Mesenchymal stem cell (in vitro differentiated cells and primary cell): Measurements from ENCODE around the gene TPGS1.

Source experiments
- DNase-seq: peaks from one replicate; pipeline ENCODE4 v3.0.0-alpha.2; 2013
- H2AFZ ChIP-seq: one replicate; pipeline ENCODE4 v1.6.1; 2013; ENCODE audit warnings: low read depth, mild to moderate bottlenecking, control low read depth, inconsistent platforms, low read length, moderate library complexity
- H2AK5ac ChIP-seq: 2 replicates; pipeline ENCODE4 v1.6.1; 2013; ENCODE audit warnings: low read length, moderate library complexity, mild to moderate bottlenecking, inconsistent platforms; ENCODE audit not compliant: severe bottlenecking
- H2BK120ac ChIP-seq: one replicate; pipeline ENCODE4 v1.6.1; 2013; ENCODE audit warnings: low read depth, mild to moderate bottlenecking, inconsistent platforms, low read length, moderate library complexity
- H2BK12ac ChIP-seq, 2 experiments: one replicate each; pipeline ENCODE4 v1.6.1; 2013; ENCODE audit warnings: inconsistent platforms in 2 of 2, low read length in 2 of 2, mild to moderate bottlenecking in 2 of 2, moderate library complexity in 2 of 2, control low read depth in 1 of 2
- H2BK15ac ChIP-seq: one replicate; pipeline ENCODE4 v1.6.1; 2013; ENCODE audit warnings: mild to moderate bottlenecking, low read depth, inconsistent platforms; ENCODE audit not compliant: poor library complexity, severe bottlenecking
- H2BK5ac ChIP-seq: 2 replicates; pipeline ENCODE4 v1.6.1; 2013; ENCODE audit warnings: low read depth, mild to moderate bottlenecking, low read length, control low read depth, inconsistent platforms; ENCODE audit not compliant: poor library complexity, severe bottlenecking
- H3K14ac ChIP-seq, 2 experiments: one replicate each; pipeline ENCODE4 v1.6.1; 2013; ENCODE audit warnings: inconsistent platforms in 2 of 2, low read length in 2 of 2, control low read depth in 1 of 2, mild to moderate bottlenecking in 1 of 2, moderate library complexity in 1 of 2
- H3K18ac ChIP-seq, 2 experiments: one replicate each; pipeline ENCODE4 v1.6.1; 2013; ENCODE audit warnings: inconsistent platforms in 2 of 2, low read length in 2 of 2, control low read depth in 1 of 2, low read depth in 1 of 2, mild to moderate bottlenecking in 1 of 2
- H3K23ac ChIP-seq, 2 experiments: one replicate each; pipeline ENCODE4 v1.6.1; 2013; ENCODE audit warnings: inconsistent platforms in 2 of 2, low read length in 2 of 2, mild to moderate bottlenecking in 2 of 2, moderate library complexity in 2 of 2, control low read depth in 1 of 2
- H3K27ac ChIP-seq: 2 replicates; pipeline ENCODE4 v1.5.1; 2013; ENCODE audit warnings: mild to moderate bottlenecking, moderate library complexity, low read length, control low read depth, inconsistent platforms; ENCODE audit not compliant: poor library complexity, severe bottlenecking
- H3K27me3 ChIP-seq, 2 experiments: 2 replicates each; pipeline versions ENCODE4 v1.6.1 to v1.7.0; 2013; ENCODE audit warnings: low read length in 2 of 2, mild to moderate bottlenecking in 2 of 2, moderate library complexity in 2 of 2, control low read depth in 1 of 2, inconsistent platforms in 1 of 2; ENCODE audit not compliant: control insufficient read depth in 1 of 2, insufficient read depth in 1 of 2
- H3K36me3 ChIP-seq, 2 experiments: 2 replicates each; pipeline versions ENCODE4 v1.6.1 to v1.7.0; 2013; ENCODE audit warnings: low read length in 2 of 2, control low read depth in 1 of 2, inconsistent platforms in 1 of 2, low read depth in 1 of 2, mild to moderate bottlenecking in 1 of 2; ENCODE audit not compliant: insufficient read depth in 2 of 2, control insufficient read depth in 1 of 2
- H3K4ac ChIP-seq, 2 experiments: one replicate each; pipeline ENCODE4 v1.6.1; 2013; ENCODE audit warnings: inconsistent platforms in 2 of 2, low read length in 2 of 2, mild to moderate bottlenecking in 2 of 2, moderate library complexity in 2 of 2, control low read depth in 1 of 2, low read depth in 1 of 2
- H3K4me1 ChIP-seq: 2 replicates; pipeline ENCODE4 v1.6.1; 2013; ENCODE audit warnings: low read depth, low read length, control low read depth; ENCODE audit not compliant: control insufficient read depth, insufficient read depth
- H3K4me2 ChIP-seq: 2 replicates; pipeline ENCODE4 v1.6.1; 2013; ENCODE audit warnings: low read length, mild to moderate bottlenecking, inconsistent platforms; ENCODE audit not compliant: poor library complexity, severe bottlenecking
- H3K4me3 ChIP-seq, 2 experiments: 2 replicates each; pipeline versions ENCODE4 v1.5.1 to v1.7.0; 2013; ENCODE audit warnings: low read length in 2 of 2, mild to moderate bottlenecking in 2 of 2, control low read depth in 1 of 2, low read depth in 1 of 2; ENCODE audit not compliant: insufficient read depth in 1 of 2
- H3K79me1 ChIP-seq: replicated peaks from 2 replicates; pipeline ENCODE4 v1.6.1; 2013; ENCODE audit warnings: mild to moderate bottlenecking, control low read depth, low read length, inconsistent platforms; ENCODE audit not compliant: poor library complexity, severe bottlenecking
- H3K9ac ChIP-seq: 2 replicates; pipeline ENCODE4 v1.7.0; 2013; ENCODE audit warnings: mild to moderate bottlenecking, low read length, moderate library complexity
- H3K9me3 ChIP-seq: 2 replicates; pipeline ENCODE4 v1.7.0; 2013; ENCODE audit warnings: mild to moderate bottlenecking, low read length; ENCODE audit not compliant: control insufficient read depth
- H4K8ac ChIP-seq: one replicate; pipeline ENCODE4 v1.6.1; 2013; ENCODE audit warnings: inconsistent platforms, mild to moderate bottlenecking, low read length, moderate library complexity
- H4K91ac ChIP-seq: one replicate; pipeline ENCODE4 v1.6.1; 2013; ENCODE audit warnings: mild to moderate bottlenecking, low read length, inconsistent platforms
- WGBS: methylation state at CpG from one replicate; pipeline ENCODE4 v1.1.7; 2013; ENCODE audit warnings: mixed read lengths; 5-methylcytosine and 5-hydroxymethylcytosine counted together

The TPGS1 gene

DNA sequence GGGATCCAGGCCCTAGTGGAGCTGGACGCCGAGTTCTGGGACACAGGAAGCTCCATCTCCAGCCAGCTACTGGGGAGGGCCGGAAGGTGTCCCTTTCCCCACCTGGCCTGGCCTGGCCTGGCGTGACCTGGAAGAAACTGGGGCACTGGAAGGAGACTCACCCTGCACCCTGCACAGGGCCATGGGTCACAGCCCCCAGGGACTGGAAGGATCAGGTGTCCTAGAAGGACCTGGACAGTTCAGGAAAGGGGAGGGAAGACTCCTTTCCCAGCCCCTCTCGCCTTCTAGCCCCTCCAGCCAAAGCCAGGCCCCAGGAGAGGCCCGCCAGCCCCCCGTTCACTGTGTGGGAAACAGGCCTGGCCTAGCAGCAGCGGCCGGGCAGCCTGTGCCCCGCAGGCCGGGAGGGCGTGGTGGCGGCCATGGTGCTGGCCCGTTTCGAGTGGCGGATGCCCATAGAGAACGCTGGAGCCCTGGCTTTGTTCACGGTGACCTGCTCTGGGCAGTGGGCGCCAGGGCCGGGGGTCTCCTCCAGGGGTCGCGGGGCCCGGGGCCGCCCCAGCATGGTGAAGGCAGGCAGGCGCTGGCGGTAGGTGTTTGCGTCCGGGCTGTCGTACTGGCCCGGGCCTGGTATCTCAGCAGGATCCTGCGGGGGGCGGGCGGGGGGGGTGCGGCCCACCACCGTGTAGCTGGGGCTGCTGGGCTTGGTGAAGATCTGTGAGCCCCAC lies 43.7 kb upstream of the TPGS1 start:
- H3K23ac ChIP-seq: no peak overlapping the region
- H2AK5ac ChIP-seq: no peak overlapping the region
- no peak overlapping the region for H3K14ac ChIP-seq
- no peak overlapping the region for H3K4me3 ChIP-seq
- no peak overlapping the region for H4K91ac ChIP-seq
- no peak overlapping the region for H3K27ac ChIP-seq
- no peak overlapping the region for H2BK12ac ChIP-seq
- no peaks in the 10 kb centered on the region for H3K36me3 ChIP-seq
- 91% methylated on average over 34 of the region's 35 CpGs for WGBS
- H3K18ac ChIP-seq: no peak overlapping the region
- H3K9ac ChIP-seq: no peak overlapping the region
- no peak overlapping the region for H4K8ac ChIP-seq
- H3K4me1 ChIP-seq: peaks cover 24% of the 10 kb centered on the region
- no peaks in the 10 kb centered on the region for H3K9me3 ChIP-seq
- no peak overlapping the region for H2BK120ac ChIP-seq
- H2BK15ac ChIP-seq: no peak overlapping the region
- no peaks in the 10 kb centered on the region for H3K79me1 ChIP-seq
- H2BK5ac ChIP-seq: no peak overlapping the region
- no peak overlapping the region for H3K4ac ChIP-seq
- H2AFZ ChIP-seq: no peak overlapping the region
- no peak for DNase-seq
- H3K27me3 ChIP-seq: peaks cover 8 to 22% of the 10 kb centered on the region in 2 experiments
- no peak overlapping the region for H3K4me2 ChIP-seq

DNA sequence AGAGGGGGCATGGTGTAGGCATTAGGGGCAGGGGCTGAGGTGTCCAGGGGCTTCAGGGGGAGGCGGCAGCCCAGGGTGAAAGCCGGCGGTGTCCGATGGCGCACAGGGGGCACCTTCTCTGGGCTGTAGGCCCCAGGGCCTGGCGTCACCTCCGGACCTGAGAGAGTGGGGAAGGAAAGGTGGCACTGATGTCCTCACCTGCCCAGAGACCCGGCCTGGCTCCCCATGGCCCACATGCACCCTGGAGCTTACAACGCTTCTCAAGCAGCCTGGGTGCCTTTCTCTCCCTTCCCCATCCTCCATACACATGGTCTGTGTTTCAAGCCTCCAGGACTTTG lies 43.1 kb upstream of the TPGS1 start:
- no peaks in the 10 kb centered on the region for H3K79me1 ChIP-seq
- H2BK5ac ChIP-seq: no peak overlapping the region
- no peak overlapping the region for H3K18ac ChIP-seq
- no peak overlapping the region for H2AK5ac ChIP-seq
- H3K27ac ChIP-seq: no peak overlapping the region
- H3K4me2 ChIP-seq: no peak overlapping the region
- no peak overlapping the region for H2BK15ac ChIP-seq
- no peak overlapping the region for H4K91ac ChIP-seq
- H3K9ac ChIP-seq: no peak overlapping the region
- no peak overlapping the region for H3K14ac ChIP-seq
- H2BK12ac ChIP-seq: no peak overlapping the region
- no peak overlapping the region for H4K8ac ChIP-seq
- H2AFZ ChIP-seq: no peak overlapping the region
- H3K4me1 ChIP-seq: peaks cover 24% of the 10 kb centered on the region
- no peak for DNase-seq
- 98% methylated on average over 9 of the region's 9 CpGs for WGBS
- no peaks in the 10 kb centered on the region for H3K9me3 ChIP-seq
- no peak overlapping the region for H3K23ac ChIP-seq
- no peaks in the 10 kb centered on the region for H3K36me3 ChIP-seq
- H3K4me3 ChIP-seq: no peak overlapping the region
- H2BK120ac ChIP-seq: no peak overlapping the region
- H3K4ac ChIP-seq: no peak overlapping the region
- peaks cover 8 to 22% of the 10 kb centered on the region in 2 experiments for H3K27me3 ChIP-seq

DNA sequence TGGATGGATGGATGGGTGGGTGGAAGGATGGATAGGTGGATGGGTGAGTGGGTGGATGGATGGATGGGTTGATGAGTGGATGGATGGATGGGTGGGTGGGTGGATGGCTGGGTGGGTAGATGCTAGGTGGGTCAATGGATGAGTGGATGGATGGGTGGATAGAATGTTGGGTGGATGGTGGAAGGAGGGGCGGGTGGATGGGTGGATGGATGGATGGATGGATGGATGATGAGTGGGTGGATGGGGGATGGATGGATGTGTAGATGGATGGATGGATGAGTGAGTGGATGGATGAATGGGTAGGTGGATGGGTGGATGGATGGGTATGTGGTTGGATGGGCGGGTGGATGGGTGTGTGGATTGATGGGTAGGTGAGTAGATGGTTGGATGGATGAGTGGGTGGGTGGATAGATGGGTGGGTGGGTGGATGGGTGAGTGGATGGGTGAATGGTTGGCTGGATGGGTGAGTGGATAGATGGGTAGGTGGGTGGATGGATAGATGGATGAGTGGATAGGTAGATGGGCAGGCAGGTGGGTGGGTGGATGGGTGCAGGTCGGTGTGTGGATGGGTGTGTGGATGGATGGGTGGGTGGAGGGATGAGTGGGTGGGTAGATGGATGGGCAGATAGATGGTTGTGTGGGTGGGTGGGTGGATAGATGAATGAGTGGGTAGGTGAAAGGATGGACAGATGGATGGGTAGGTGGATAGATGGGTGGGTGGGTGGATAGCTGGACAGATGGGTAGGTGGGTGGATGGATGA lies 42.1 kb upstream of the TPGS1 start:
- Histone ChIP-seq H3K9ac (no peak overlapping the region), H3K27ac (no peak overlapping the region), H3K18ac (no peak overlapping the region), H3K23ac (no peak overlapping the region), H3K27me3 (peaks cover 8 to 14% of the 10 kb centered on the region in 2 experiments), H3K4me3 (no peak overlapping the region), H2BK15ac (no peak overlapping the region), H3K4me1 (peaks cover 20% of the 10 kb centered on the region), H2AK5ac (no peak overlapping the region), H4K91ac (no peak overlapping the region), H3K4me2 (no peak overlapping the region), H3K79me1 (no peaks in the 10 kb centered on the region), H2AFZ (no peak overlapping the region), H4K8ac (no peak overlapping the region), H3K14ac (no peak overlapping the region), H3K36me3 (no peaks in the 10 kb centered on the region), H2BK12ac (no peak overlapping the region), H3K9me3 (no peaks in the 10 kb centered on the region), H2BK5ac (no peak overlapping the region), H2BK120ac (no peak overlapping the region), H3K4ac (no peak overlapping the region)
- DNase-seq: no peak
- WGBS: 91% methylated on average over 3 of the region's 3 CpGs

GRCh38 chr19:467554-467953 lies 39.7 kb upstream of the TPGS1 start:
- Histone ChIP-seq H4K8ac (no peak overlapping the region), H3K27ac (no peak overlapping the region), H3K4me2 (no peak overlapping the region), H3K9ac (no peak overlapping the region), H3K18ac (no peak overlapping the region), H3K9me3 (no peaks in the 10 kb centered on the region), H3K36me3 (no peaks in the 10 kb centered on the region), H2BK15ac (no peak overlapping the region), H2BK12ac (no peak overlapping the region), H2AK5ac (no peak overlapping the region), H3K79me1 (no peaks in the 10 kb centered on the region), H4K91ac (no peak overlapping the region), H3K4me3 (no peak overlapping the region), H3K14ac (no peak overlapping the region), H3K4me1 (peaks cover 6% of the 10 kb centered on the region), H2AFZ (no peak overlapping the region), H3K4ac (no peak overlapping the region), H2BK120ac (no peak overlapping the region), H3K23ac (no peak overlapping the region), H2BK5ac (no peak overlapping the region), H3K27me3 (peaks cover 0 to 2% of the 10 kb centered on the region in 2 experiments)
- no peak for DNase-seq
- WGBS: 85% methylated on average over 11 of the region's 11 CpGs
